ENCODE data around the gene GPC6.

GPC6 gene

DNA sequence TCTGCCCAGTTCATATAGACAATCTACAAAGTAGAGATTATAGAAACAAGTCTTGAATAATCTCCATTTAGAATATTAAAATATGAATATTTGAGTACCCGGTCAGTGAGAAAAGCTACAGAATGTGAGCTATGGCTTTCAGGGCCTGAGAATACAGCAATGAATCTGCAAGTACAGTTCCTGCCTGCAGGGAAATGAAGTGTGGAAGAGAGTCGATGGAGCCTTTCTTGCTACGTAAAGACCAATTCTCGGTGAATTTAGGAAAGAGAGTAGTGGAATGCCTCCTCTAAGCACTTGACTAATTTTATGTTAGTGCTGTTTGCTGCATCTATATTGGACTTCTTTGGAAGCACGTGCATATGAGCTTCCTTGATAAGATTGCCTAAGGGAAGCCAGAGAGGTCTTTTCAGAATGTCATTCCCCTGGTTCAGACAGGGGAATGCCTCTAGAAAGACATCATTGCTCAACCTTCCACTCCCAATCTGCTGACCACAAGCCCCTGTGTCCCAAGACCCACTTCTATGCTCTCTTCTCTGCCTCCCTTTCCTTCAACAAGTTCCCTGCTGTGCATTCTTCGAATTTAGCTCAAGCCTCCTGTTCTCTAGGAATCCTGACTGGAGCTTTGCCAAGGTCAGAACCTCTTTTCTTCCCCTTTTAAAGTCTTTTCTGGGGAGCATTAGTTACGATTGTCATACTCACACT, 41.9 kb downstream of the GPC6 start:
- H3K79me2 ChIP-seq (ENCODE audit: low read length), result no peaks in the 10 kb centered on the region
- no peak for DNase-seq
- H3F3A ChIP-seq (ENCODE audit: insufficient read depth, low read length), result no peaks in the 10 kb centered on the region
- H2AFZ ChIP-seq (ENCODE audit: low read length), result no peak overlapping the region
- H3K4me1 ChIP-seq (ENCODE audit: low read length), result no peaks in the 10 kb centered on the region
- TF ChIP-seq EZH2phosphoT487 (IDR thresholded peaks at IDR 0.05; ENCODE audit: low read length) (no peak), EZH2 (optimal IDR thresholded peaks at IDR 0.05; ENCODE audit: low read depth, low read length) (no peak)
- TF ChIP-seq, protein P1, sequence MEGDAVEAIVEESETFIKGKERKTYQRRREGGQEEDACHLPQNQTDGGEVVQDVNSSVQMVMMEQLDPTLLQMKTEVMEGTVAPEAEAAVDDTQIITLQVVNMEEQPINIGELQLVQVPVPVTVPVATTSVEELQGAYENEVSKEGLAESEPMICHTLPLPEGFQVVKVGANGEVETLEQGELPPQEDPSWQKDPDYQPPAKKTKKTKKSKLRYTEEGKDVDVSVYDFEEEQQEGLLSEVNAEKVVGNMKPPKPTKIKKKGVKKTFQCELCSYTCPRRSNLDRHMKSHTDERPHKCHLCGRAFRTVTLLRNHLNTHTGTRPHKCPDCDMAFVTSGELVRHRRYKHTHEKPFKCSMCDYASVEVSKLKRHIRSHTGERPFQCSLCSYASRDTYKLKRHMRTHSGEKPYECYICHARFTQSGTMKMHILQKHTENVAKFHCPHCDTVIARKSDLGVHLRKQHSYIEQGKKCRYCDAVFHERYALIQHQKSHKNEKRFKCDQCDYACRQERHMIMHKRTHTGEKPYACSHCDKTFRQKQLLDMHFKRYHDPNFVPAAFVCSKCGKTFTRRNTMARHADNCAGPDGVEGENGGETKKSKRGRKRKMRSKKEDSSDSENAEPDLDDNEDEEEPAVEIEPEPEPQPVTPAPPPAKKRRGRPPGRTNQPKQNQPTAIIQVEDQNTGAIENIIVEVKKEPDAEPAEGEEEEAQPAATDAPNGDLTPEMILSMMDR (IDR thresholded peaks at IDR 0.05; ENCODE audit: low read length), result no peak
- no peaks in the 10 kb centered on the region for H3K36me3 ChIP-seq (replicated peaks; ENCODE audit: insufficient read depth, low read length)
- H3K27ac ChIP-seq (ENCODE audit: low read length), result no peak overlapping the region
- no peaks in the 10 kb centered on the region for H4K20me1 ChIP-seq (ENCODE audit: insufficient read depth, low read length)
- no peaks in the 10 kb centered on the region for H3K9me2 ChIP-seq (replicated peaks; ENCODE audit: insufficient read depth, low read length)
- no peaks in the 10 kb centered on the region for H3K27me3 ChIP-seq (replicated peaks; ENCODE audit: insufficient read depth, low read length)
- H3K9ac ChIP-seq (ENCODE audit: low read length), result no peak overlapping the region
- no peak overlapping the region for H3K4me2 ChIP-seq (ENCODE audit: low read depth, low read length)
- no peaks in the 10 kb centered on the region for H3K9me3 ChIP-seq (replicated peaks; ENCODE audit: insufficient read depth, low read length)
- no peak overlapping the region for H3K4me3 ChIP-seq (ENCODE audit: low read length)

DNA sequence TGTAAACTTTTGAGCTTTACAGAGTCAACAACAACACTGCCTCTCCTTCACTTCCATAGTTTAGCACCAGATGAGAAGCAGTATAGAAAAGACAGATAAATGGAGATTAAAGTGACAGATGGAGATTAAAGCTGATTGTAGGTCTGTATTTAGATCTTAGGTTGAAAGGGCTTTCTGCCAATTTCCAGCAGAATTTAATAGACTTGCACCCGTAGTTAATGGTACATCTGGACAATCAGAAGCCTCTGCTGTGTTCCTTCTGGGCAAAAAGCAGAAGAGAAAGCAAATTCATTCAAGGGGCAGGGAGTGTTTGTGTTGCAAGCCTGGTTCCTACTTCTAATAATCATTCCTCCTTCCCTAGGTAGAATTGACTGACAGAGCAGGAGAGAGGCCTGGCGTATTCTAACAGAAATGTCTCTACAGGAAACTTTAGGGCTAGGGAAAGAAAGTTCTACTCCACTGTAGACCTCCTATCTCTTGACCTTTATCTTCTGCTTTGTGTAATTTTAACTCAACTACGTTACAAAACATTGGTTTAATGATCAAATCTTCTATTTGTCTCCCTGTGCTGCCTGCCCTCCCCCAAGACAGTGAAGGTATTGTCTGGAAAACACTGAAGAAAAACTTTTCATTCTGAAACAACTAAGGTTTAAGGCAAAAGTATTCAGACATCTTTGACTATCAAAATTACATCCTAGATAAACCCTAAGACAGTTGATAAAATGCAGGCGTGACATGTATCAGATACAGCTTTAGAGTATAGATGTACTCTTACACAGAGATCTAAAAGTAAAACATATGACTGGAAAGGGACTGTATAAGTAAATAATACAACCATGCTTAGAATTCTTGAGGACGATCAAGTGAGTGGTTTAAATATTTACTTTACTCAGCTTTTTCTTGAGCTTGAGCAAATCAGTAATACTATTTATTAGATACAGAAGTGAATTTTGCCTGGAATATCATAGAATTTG, 44.4 kb downstream of the GPC6 start:
- no peak overlapping the region for H3K27ac ChIP-seq (ENCODE audit: low read length)
- no peak for DNase-seq
- no peaks in the 10 kb centered on the region for H3K9me3 ChIP-seq (replicated peaks; ENCODE audit: insufficient read depth, low read length)
- H3K79me2 ChIP-seq (ENCODE audit: low read length), result no peaks in the 10 kb centered on the region
- no peak overlapping the region for H3K9ac ChIP-seq (ENCODE audit: low read length)
- no peaks in the 10 kb centered on the region for H4K20me1 ChIP-seq (ENCODE audit: insufficient read depth, low read length)
- TF ChIP-seq EZH2phosphoT487 (IDR thresholded peaks at IDR 0.05; ENCODE audit: low read length) (no peak), EZH2 (optimal IDR thresholded peaks at IDR 0.05; ENCODE audit: low read depth, low read length) (no peak)
- TF ChIP-seq, protein P1 (IDR thresholded peaks at IDR 0.05; ENCODE audit: low read length), result no peak
- H3K4me3 ChIP-seq (ENCODE audit: low read length), result no peak overlapping the region
- H3F3A ChIP-seq (ENCODE audit: insufficient read depth, low read length), result no peaks in the 10 kb centered on the region
- H3K9me2 ChIP-seq (replicated peaks; ENCODE audit: insufficient read depth, low read length), result no peaks in the 10 kb centered on the region
- H3K36me3 ChIP-seq (replicated peaks; ENCODE audit: insufficient read depth, low read length), result no peaks in the 10 kb centered on the region
- no peak overlapping the region for H3K4me2 ChIP-seq (ENCODE audit: low read depth, low read length)
- no peaks in the 10 kb centered on the region for H3K4me1 ChIP-seq (ENCODE audit: low read length)
- H3K27me3 ChIP-seq (replicated peaks; ENCODE audit: insufficient read depth, low read length), result no peaks in the 10 kb centered on the region
- H2AFZ ChIP-seq (ENCODE audit: low read length), result no peak overlapping the region

DNA sequence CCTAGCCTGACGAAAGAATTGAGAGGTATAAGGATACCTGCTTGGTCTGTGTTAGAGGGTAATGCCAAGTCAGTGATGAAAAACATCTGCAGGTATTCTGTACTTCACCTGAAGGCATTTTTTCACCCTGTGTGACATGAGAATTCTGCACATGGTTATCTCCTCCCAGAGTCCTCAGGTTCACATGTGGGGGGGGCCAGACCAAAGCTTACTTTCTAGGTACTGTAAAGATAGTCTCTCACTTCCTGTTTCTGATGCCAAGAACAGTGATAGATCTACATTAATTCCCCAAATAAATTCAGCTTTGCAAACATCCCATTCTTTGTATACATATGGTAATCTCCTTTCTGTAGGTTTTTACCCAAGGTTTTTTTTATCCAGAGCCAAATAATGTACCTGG, 53.4 kb downstream of the GPC6 start:
- Histone ChIP-seq H2AFZ (ENCODE audit: low read length) (no peak overlapping the region), H3K79me2 (ENCODE audit: low read length) (no peaks in the 10 kb centered on the region), H3K27me3 (replicated peaks; ENCODE audit: insufficient read depth, low read length) (no peaks in the 10 kb centered on the region), H3K27ac (ENCODE audit: low read length) (no peak overlapping the region), H3K9ac (ENCODE audit: low read length) (no peak overlapping the region), H3K4me2 (ENCODE audit: low read depth, low read length) (no peak overlapping the region), H4K20me1 (ENCODE audit: insufficient read depth, low read length) (no peaks in the 10 kb centered on the region), H3K36me3 (replicated peaks; ENCODE audit: insufficient read depth, low read length) (no peaks in the 10 kb centered on the region), H3K9me2 (replicated peaks; ENCODE audit: insufficient read depth, low read length) (no peaks in the 10 kb centered on the region), H3K9me3 (replicated peaks; ENCODE audit: insufficient read depth, low read length) (no peaks in the 10 kb centered on the region), H3K4me1 (ENCODE audit: low read length) (no peaks in the 10 kb centered on the region), H3F3A (ENCODE audit: insufficient read depth, low read length) (no peaks in the 10 kb centered on the region), H3K4me3 (ENCODE audit: low read length) (no peak overlapping the region)
- peak; percentile 16 for DNase-seq
- TF ChIP-seq, protein P1 (IDR thresholded peaks at IDR 0.05; ENCODE audit: low read length), result no peak
- no peak for TF ChIP-seq EZH2 (optimal IDR thresholded peaks at IDR 0.05; ENCODE audit: low read depth, low read length)
- no peak for TF ChIP-seq EZH2phosphoT487 (IDR thresholded peaks at IDR 0.05; ENCODE audit: low read length)
